Midbrain (tissue), 1 donor: ENCODE results near the gene CNGA1.

Experiments
- DNase-seq: peaks from one replicate; lab custom pipeline; 2025; lab: John Stamatoyannopoulos, UW

The CNGA1 gene

GRCh38 chr4:48016141-48017107 is at the start of gene CNGA1, which contains the start of gene NIPAL1:
CNGA1 (minus strand) TSS chr4:48016681; CDS start chr4:47952689, 63,992 bp downstream.
NIPAL1 (plus strand) TSS chr4:48016772; CDS start chr4:48016840, 68 bp downstream.
- DNase-seq = peak; percentile 36

GRCh38 chr4:48065587-48066052 is 49.1 kb upstream of the CNGA1 start:
- no peak for DNase-seq

GRCh38 chr4:48064349-48064748 is 47.9 kb upstream of the CNGA1 start:
- DNase-seq = no peak

DNA sequence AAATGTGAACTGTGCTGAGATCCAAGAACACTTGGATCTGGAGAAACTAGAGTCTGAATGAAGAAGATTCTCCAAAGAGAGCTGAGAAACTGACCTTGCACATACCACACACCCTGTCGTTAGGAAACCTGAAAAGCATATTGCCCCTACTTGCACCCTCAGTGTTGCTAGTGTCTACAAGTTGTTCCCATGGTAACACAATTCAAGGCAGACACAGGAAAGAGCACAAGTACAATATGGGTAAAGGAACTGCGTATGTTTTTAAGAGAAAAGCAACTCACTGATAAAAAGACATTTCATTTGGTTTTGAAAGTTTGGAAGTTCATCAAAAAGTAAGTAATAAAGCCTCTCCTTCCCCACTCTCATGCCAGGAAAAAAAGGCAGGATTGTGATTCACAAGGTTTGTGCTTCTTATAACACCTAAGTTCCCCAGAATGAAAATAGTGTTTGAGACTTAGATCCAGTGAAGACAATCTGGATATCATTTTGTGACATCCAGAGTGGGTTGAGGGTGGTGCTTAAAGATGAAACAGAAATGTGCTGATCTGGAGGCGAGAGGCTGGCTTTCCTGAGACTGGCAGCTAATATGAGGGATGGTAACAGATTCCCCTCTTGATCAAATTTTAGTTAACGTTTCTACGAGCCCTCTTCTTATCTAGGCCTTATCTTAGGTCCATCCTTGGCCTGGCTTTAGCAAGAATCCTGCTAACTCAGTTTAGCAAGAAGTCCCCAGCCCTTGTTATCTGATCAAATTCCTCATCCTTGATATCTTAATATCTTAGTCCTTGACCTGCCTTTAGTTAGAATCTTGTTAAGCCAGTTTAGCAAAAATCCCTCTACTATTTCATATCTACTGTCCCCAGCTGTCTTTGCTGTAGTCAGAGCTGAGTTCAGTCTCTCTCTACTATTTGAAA is 42.4 kb upstream of the CNGA1 start:
- no peak for DNase-seq

- DNase-seq = no peak
Observed at GRCh38 chr4:48051078-48051477, 34.6 kb upstream of the CNGA1 start.

DNA sequence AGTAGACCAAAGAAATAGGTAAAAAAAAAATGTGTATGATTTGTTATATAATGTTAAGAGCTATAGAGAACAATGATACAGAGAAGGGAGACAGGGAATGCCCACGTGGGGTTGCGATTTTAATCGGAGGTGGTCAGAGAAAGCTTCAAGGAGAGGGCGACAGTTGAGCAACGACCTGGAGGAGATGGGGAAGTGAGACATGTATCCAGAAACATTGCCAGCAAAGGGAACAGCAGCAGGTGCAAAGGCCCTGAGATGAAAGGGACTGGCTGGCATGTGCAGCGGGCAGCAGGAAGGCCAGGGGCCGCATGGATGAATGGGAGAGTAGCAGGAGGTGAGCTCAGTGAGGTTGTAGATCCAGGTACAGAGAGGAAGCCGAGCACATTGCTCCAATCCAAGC is 33.0 kb upstream of the CNGA1 start:
- DNase-seq = no peak

- DNase-seq = no peak
Observed at GRCh38 chr4:48047896-48048295, 31.4 kb upstream of the CNGA1 start.

DNA sequence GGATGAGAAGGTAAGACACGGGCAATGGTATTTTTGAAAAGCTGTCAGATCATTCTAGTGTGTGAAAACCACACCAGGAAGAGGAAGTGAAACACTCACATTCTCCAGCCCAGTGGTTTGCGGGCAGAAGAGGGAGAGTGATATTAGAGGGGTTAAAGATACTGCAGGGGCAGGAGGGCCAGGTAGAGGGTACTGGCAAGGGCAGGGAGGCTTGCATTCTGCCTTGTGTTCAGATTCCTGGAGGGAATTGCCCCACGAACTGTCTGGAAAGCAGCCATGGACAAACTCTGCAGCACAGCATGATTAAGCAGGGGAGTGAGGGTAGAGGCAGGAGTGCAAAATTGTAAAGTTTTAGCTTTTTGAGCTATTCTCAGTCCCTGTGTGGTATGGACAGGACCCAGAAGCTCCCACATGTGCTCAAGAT is 31.0 kb upstream of the CNGA1 start:
- DNase-seq = peak; percentile 6

DNA sequence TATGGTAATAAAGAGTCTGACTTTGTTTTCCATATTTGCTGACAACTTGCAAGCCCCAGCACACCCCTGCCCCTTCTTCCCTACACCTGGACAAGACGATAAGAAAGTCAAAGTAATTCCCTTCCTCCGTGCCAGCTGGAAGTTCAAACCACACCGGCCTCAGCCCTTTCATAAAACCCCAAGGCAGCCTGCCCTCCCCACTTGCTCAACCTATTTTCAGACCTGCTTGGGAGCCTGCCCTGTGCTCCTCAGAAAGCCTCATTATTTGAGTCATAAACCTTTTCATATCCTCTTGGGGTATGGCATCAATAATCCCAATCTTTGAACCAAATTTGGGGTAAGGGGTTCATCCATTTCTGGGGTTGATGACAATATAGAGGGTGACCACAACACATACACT is 29.6 kb upstream of the CNGA1 start:
- DNase-seq = no peak

DNA sequence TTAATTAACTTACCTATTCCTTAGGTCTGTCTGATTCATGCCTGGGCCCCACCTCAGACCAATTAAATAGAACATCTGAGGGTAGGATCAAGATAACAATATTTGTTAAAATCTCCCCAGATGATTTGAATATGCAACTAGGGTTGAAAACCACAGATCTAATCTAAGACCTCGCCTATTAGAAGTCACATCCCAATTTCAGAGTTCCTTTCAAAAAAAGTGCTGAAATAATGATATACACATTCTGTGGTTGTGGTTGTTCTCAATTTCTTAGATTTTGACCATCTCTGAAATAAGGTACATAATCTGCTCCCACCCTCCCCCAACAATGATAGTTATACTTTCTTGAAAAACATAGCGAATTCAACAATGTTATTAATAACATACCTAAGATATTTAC is 27.8 kb upstream of the CNGA1 start:
- no peak for DNase-seq

- DNase-seq = no peak
Observed at GRCh38 chr4:48043504-48043903, 27.0 kb upstream of the CNGA1 start.

GRCh38 chr4:48042979-48043461 is 26.5 kb upstream of the CNGA1 start:
- DNase-seq = no peak

DNA sequence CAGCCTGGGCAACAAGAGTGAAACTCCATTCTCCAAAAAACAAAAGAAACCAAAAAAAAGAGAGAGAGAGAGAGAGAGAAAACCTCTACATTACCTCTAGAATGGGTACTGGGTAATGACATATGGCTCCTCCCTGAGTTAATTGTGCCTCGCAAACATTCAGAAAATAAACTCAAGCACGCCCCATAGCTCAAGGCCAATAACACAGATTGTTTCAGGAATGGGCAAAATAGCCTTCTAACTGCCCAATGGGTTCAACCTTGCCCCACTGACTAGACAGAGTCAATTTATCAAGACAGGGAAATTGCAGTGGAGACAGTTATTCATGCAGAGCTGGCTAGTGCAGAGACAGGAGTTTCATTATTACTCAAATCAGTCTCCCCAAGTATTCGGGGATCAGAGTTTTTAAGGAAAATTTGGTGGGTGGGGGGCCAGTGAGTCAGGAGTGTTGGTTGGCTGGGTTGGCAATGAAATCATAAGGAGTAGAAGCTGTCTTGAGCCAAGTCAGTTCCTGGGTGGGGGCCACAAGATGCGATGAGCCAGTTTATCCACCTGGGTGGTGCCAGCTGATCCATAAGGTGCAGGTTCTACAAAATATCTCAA is 25.2 kb upstream of the CNGA1 start:
- DNase-seq = no peak

- DNase-seq = no peak
Observed at GRCh38 chr4:48039561-48039960, 23.1 kb upstream of the CNGA1 start.

GRCh38 chr4:48038666-48039065 is 22.2 kb upstream of the CNGA1 start:
- DNase-seq = no peak

- DNase-seq = no peak
Observed at GRCh38 chr4:48037117-48037462, 20.6 kb upstream of the CNGA1 start.

DNA sequence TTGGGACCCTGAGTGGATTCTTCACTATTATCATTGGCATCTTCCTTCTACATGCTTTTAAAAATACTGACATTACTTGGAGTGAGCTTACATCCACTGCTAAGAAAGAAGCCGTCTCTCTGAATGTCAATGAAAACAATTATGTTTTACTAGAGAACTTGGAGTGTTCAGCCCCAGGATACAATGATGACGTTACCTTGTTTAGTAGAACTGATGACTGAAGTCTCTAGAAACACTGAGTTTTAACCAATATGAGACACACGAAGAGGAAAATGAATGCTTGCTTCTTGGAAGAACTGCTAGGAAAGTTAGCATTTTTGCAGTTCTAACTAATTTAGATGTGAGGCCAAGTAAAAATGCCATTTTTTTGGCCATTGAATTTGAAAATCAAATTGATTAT is 19.5 kb upstream of the CNGA1 start:
- DNase-seq = no peak

GRCh38 chr4:48033825-48034413 is 17.4 kb upstream of the CNGA1 start:
- DNase-seq = no peak

GRCh38 chr4:48033412-48033811 is 16.9 kb upstream of the CNGA1 start:
- no peak for DNase-seq

DNA sequence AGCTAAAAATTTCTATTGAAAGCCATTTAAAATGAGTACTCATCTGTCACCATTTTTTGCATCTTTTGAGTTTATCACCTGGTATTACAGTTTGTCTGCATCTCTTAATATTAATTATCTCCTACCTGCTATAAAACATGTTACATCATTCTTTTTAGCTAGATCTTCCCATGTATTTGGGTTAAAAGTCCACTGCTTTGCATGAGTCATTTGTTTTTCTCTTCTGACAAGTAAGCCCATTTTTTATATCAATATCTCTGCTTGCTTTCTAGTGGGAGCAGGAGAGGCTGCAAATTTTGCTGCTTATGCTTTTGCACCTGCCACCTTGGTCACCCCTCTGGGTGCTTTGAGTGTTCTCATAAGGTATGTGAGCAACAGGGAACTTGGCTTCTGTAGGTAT is 16.2 kb upstream of the CNGA1 start:
- DNase-seq = no peak

- no peak for DNase-seq
Observed at GRCh38 chr4:48031802-48032525, 15.5 kb upstream of the CNGA1 start.
